HepG2 (cell line): ENCODE measurements around the gene C15orf62. TPM values are rescaled to one million over a fixed set of nuclear protein-coding genes. Genes with fewer than 3 reads are reported as not detected.
A peak's percentile ranks its signal among the peaks of the same experiment; 100 is the strongest.

ENCODE experiments used
- ATF7 ChIP-seq, 2 experiments: fragments of 450-650 bp in 1 of 2; sonication (generic) in 1 of 2; formaldehyde crosslinking in 1 of 2; IDR thresholded peaks; 2 replicates each; pipeline versions ENCODE4 v1.4.0 to v1.6.1; 2016 to 2020; ENCODE audit warnings: antibody characterized with exemption in 1 of 2, mild to moderate bottlenecking in 1 of 2, missing genetic modification reagents in 1 of 2
- CREBL2 ChIP-seq: sonication (generic); formaldehyde crosslinking; IDR thresholded peaks from 2 replicates; pipeline ENCODE4 v1.8.1; 2023; ENCODE audit warnings: missing genetic modification reagents, mild to moderate bottlenecking, borderline replicate concordance
- ELF1 ChIP-seq: sonication (generic); formaldehyde crosslinking; IDR thresholded peaks from 2 replicates; pipeline ENCODE4 v1.4.0; 2020; ENCODE audit warnings: missing genetic modification reagents
- ISL2 ChIP-seq: sonication (generic); formaldehyde crosslinking; IDR thresholded peaks from 2 replicates; pipeline ENCODE4 v1.5.0; 2020; ENCODE audit warnings: missing genetic modification reagents
- KAT7 ChIP-seq: IDR thresholded peaks from 2 replicates; pipeline ENCODE4 v1.6.1; 2018; ENCODE audit warnings: borderline replicate concordance, missing compliant biosample characterization
- KIAA2018 ChIP-seq: sonication (generic); formaldehyde crosslinking; IDR thresholded peaks from 2 replicates; pipeline ENCODE4 v1.5.0; 2020; ENCODE audit warnings: mild to moderate bottlenecking, missing genetic modification reagents, borderline replicate concordance
- KLF11 ChIP-seq: IDR thresholded peaks from 2 replicates; pipeline ENCODE4 v1.6.1; 2016; ENCODE audit warnings: missing compliant biosample characterization
- ZBTB25 ChIP-seq: IDR thresholded peaks from 2 replicates; pipeline ENCODE4 v1.6.1; 2018; ENCODE audit warnings: missing genetic modification reagents
- ZBTB46 ChIP-seq: sonication (generic); formaldehyde crosslinking; IDR thresholded peaks from 2 replicates; pipeline ENCODE4 v1.4.0; 2020; ENCODE audit warnings: mild to moderate bottlenecking, missing genetic modification reagents, borderline replicate concordance
- ZFP62 ChIP-seq: sonication (generic); formaldehyde crosslinking; IDR thresholded peaks from 2 replicates; pipeline ENCODE4 v1.4.0; 2020; ENCODE audit warnings: missing genetic modification reagents
- ZNF292 ChIP-seq: sonication (generic); formaldehyde crosslinking; IDR thresholded peaks from 2 replicates; pipeline ENCODE4 v1.8.1; 2022; ENCODE audit warnings: mild to moderate bottlenecking, low read depth, missing genetic modification reagents, borderline replicate concordance
- ZNF329 ChIP-seq: sonication (generic); formaldehyde crosslinking; IDR thresholded peaks from 2 replicates; pipeline ENCODE4 v1.9.0; 2021; ENCODE audit warnings: low read depth, mild to moderate bottlenecking, missing genetic modification reagents
- ZNF484 ChIP-seq: sonication (generic); formaldehyde crosslinking; IDR thresholded peaks from 2 replicates; pipeline ENCODE4 v1.5.1; 2020; ENCODE audit warnings: mild to moderate bottlenecking, low read depth, missing genetic modification reagents, borderline replicate concordance
- ZNF724P ChIP-seq: sonication (generic); formaldehyde crosslinking; IDR thresholded peaks from 2 replicates; pipeline ENCODE4 v1.8.0; 2022; ENCODE audit warnings: missing genetic modification reagents, borderline replicate concordance
- ZNF891 ChIP-seq: sonication (generic); formaldehyde crosslinking; IDR thresholded peaks from 2 replicates; pipeline ENCODE4 v1.5.0; 2020; ENCODE audit warnings: mild to moderate bottlenecking, missing genetic modification reagents
- polyA plus RNA-seq, 8 experiments: library from polyadenylated mRNA; depleted of rRNA in 3 of 8; stranded (reverse) in 7 of 8; unstranded in 1 of 8; fragments of >200 nt; fragmentation: Illumina TruSeq in 4 of 8; extraction: Trizol in 4 of 8; gene quantifications; 2 replicates each; pipeline versions ENCODE4 v1.2.1 to v1.2.3, GENCODE V29; 2011 to 2016; ENCODE audit warnings: low read depth in 4 of 8, missing spikeins in 1 of 8, mixed read lengths in 1 of 8; ENCODE audit not compliant: insufficient read depth in 1 of 8
- total RNA-seq, 5 experiments: library from RNA; depleted of rRNA; stranded (reverse); fragments of >200 nt; fragmentation: Illumina TruSeq; extraction: Trizol; gene quantifications; 2 replicates each; pipeline ENCODE4 v1.2.3, GENCODE V29; 2016; ENCODE audit warnings: low read depth in 1 of 5
- TF ChIP-seq, protein P1 (sequence below): IDR thresholded peaks from 2 replicates; pipeline ENCODE4 v1.6.1; 2016; ENCODE audit warnings: mild to moderate bottlenecking, missing biosample characterization, missing genetic modification reagents

Gene C15orf62
- total and polyA plus RNA-seq, 2 of the 13 experiments (the other 11 are each of a cell fraction or from before 2014, with no cell fraction given), result 0.51 to 1.1 TPM

GRCh38 chr15:40763801-40764628, 5.8 kb upstream of the C15orf62 start, which contains the start of gene GCHFR (continued):
- TF ChIP-seq ZBTB25 (CRISPR knock-in tag) (0 out of 2 replicates have a peak, but pooled peaks have one; percentile 22), ISL2 (no peak; the same call in 1 of the 2 replicates), CREBL2 (CRISPR knock-in tag) (peak; percentile 93; the same call in 1 of the 2 replicates), ZNF292 (CRISPR knock-in tag) (0 out of 2 replicates have a peak, but pooled peaks have one; percentile 29), ZNF329 (CRISPR knock-in tag) (peak; percentile 85), KAT7 (peak; percentile 41), ZBTB46 (0 out of 2 replicates have a peak, but pooled peaks have one; percentile 58), KLF11 (CRISPR knock-in tag) (no peak), ZFP62 (CRISPR knock-in tag) (no peak), ZNF724P (CRISPR knock-in tag) (peak; percentile 84), ATF7 (IDR thresholded peaks at IDR 0.05) (no peak), ATF7 (CRISPR knock-in tag; IDR thresholded peaks at IDR 0.05) (0 out of 2 replicates have a peak, but pooled peaks have one; percentile 34), ELF1 (CRISPR knock-in tag) (peak; percentile 77), ZNF484 (CRISPR knock-in tag) (no peak), ZNF891 (CRISPR knock-in tag) (peak; percentile 63; the same call in 1 of the 2 replicates), KIAA2018 (CRISPR knock-in tag) (peak; percentile 93; the same call in 1 of the 2 replicates)
- TF ChIP-seq, protein P1, sequence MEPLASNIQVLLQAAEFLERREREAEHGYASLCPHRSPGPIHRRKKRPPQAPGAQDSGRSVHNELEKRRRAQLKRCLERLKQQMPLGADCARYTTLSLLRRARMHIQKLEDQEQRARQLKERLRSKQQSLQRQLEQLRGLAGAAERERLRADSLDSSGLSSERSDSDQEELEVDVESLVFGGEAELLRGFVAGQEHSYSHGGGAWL, result peak; percentile 98
